Endothelial cell of umbilical vein (primary cell): ENCODE results near the gene AKNAD1. TPM values are rescaled to one million over a fixed set of nuclear protein-coding genes. Genes with fewer than 3 reads are reported as not detected.

ENCODE experiments used
- BruUV-seq: library from RNA; stranded (reverse); fragments of 400-500 nt; replicated peaks from 2 replicates; lab custom pipeline; 2021; lab: Mats Ljungman, UMichigan
- CTCF ChIA-PET: fragments of 300-600, 350-600 bp; sonication (Branson Sonifier 250); formaldehyde crosslinking; loops from one replicate; lab custom pipeline; 2021; ENCODE audit warnings: antibody characterized with exemption, inconsistent platforms; lab: Charles Lee
- POLR2A ChIA-PET: fragments of 300-600, 350-600 bp; sonication (Branson Sonifier 250); formaldehyde crosslinking; loops from one replicate; lab custom pipeline; 2021; ENCODE audit warnings: antibody characterized with exemption, inconsistent platforms; lab: Charles Lee
- DNase-seq: peaks from one replicate; pipeline ENCODE4 v3.0.0-alpha.2; 2011; ENCODE audit warnings: low read depth, low spot score
- FAIRE-seq: peaks from 2 replicates; lab custom pipeline; 2011; peaks lifted over from hg19 to GRCh38; lab: Jason Lieb, UNC
- H2AFZ ChIP-seq: 2 replicates; pipeline ENCODE4 v1.6.0; 2012; ENCODE audit warnings: low read depth, low read length, control low read depth, inconsistent platforms
- H3K27ac ChIP-seq: 2 replicates; pipeline ENCODE4 v1.5.1; 2011; ENCODE audit warnings: low read depth, mild to moderate bottlenecking, control low read depth, low read length, moderate library complexity; ENCODE audit not compliant: insufficient read depth
- H3K27me3 ChIP-seq, 2 experiments: 2 replicates each; pipeline versions ENCODE4 v1.6.0 to v1.6.1; 2011; ENCODE audit warnings: low read length in 2 of 2, mixed read lengths in 1 of 2; ENCODE audit not compliant: control insufficient read depth in 2 of 2, insufficient read depth in 2 of 2
- H3K36me3 ChIP-seq, 2 experiments: 2 replicates in 1 of 2; 3 replicates in 1 of 2; pipeline ENCODE4 v1.5.1; 2011; ENCODE audit warnings: low read length in 2 of 2, mild to moderate bottlenecking in 1 of 2, moderate library complexity in 1 of 2; ENCODE audit not compliant: control insufficient read depth in 2 of 2, insufficient read depth in 2 of 2; ENCODE audit errors: extremely low read depth in 1 of 2
- H3K4me1 ChIP-seq: 3 replicates; pipeline ENCODE4 v1.5.1; 2011; ENCODE audit warnings: mild to moderate bottlenecking, low read length; ENCODE audit not compliant: control insufficient read depth, insufficient read depth; ENCODE audit errors: extremely low read depth
- H3K4me2 ChIP-seq: 2 replicates; pipeline ENCODE4 v1.6.1; 2011; ENCODE audit warnings: low read length, control low read depth, mixed read lengths; ENCODE audit not compliant: insufficient read depth
- H3K4me3 ChIP-seq, 3 experiments: fragments of 200-600 bp in 1 of 3; sonication (generic), shearing (Covaris generic) in 1 of 3; replicated peaks in 1 of 3; 2 replicates each; pipeline ENCODE4 v1.5.1; 2011 to 2016; ENCODE audit warnings: control low read depth in 3 of 3, low read length in 3 of 3, mild to moderate bottlenecking in 2 of 3, inconsistent platforms in 1 of 3, low read depth in 1 of 3, moderate library complexity in 1 of 3; ENCODE audit not compliant: insufficient read depth in 1 of 3
- H3K79me2 ChIP-seq: 2 replicates; pipeline ENCODE4 v1.6.0; 2012; ENCODE audit warnings: low read length, inconsistent platforms; ENCODE audit not compliant: control insufficient read depth, insufficient read depth
- H3K9ac ChIP-seq: replicated peaks from 2 replicates; pipeline ENCODE3; 2011; ENCODE audit warnings: low read length, control low read depth; ENCODE audit not compliant: insufficient read depth; ENCODE audit errors: extremely low read depth
- H3K9me1 ChIP-seq: replicated peaks from 3 replicates; pipeline ENCODE4 v1.6.0; 2011; ENCODE audit warnings: mild to moderate bottlenecking, low read length; ENCODE audit not compliant: control insufficient read depth, insufficient read depth; ENCODE audit errors: extremely low read depth
- H3K9me3 ChIP-seq: replicated peaks from 2 replicates; pipeline ENCODE4 v1.5.1; 2012; ENCODE audit warnings: low read length, inconsistent platforms; ENCODE audit not compliant: control insufficient read depth, insufficient read depth
- H4K20me1 ChIP-seq: replicated peaks from 2 replicates; pipeline ENCODE3; 2011; ENCODE audit warnings: mild to moderate bottlenecking, low read length; ENCODE audit not compliant: control insufficient read depth, insufficient read depth; ENCODE audit errors: extremely low read depth
- CTCF ChIP-seq, 2 donors: IDR thresholded peaks; 1 replicate in 1 of 2; 2 replicates in 1 of 2; pipeline ENCODE4 v1.5.1; 2011; ENCODE audit warnings: low read length in 2 of 2, mild to moderate bottlenecking in 2 of 2, moderate library complexity in 2 of 2, control low read depth in 1 of 2, inconsistent platforms in 1 of 2, low read depth in 1 of 2; ENCODE audit not compliant: insufficient read depth in 1 of 2; ENCODE audit errors: extremely low read depth in 1 of 2
- EZH2 ChIP-seq: IDR thresholded peaks from 2 replicates; pipeline ENCODE4 v1.6.1; 2012; ENCODE audit warnings: borderline replicate concordance, low read depth, mild to moderate bottlenecking, moderate library complexity, low read length, inconsistent platforms; ENCODE audit not compliant: severe bottlenecking
- FOS ChIP-seq: IDR thresholded peaks from 2 replicates; pipeline ENCODE4 v1.6.1; 2011; ENCODE audit warnings: mild to moderate bottlenecking, low read length, moderate library complexity, borderline replicate concordance; ENCODE audit not compliant: insufficient read depth
- GATA2 ChIP-seq: IDR thresholded peaks from 2 replicates; pipeline ENCODE4 v1.7.0; 2011; ENCODE audit warnings: low read depth, mild to moderate bottlenecking, moderate library complexity, mixed read lengths, low read length; ENCODE audit not compliant: insufficient read length, insufficient read depth
- JUN ChIP-seq: IDR thresholded peaks from 2 replicates; pipeline ENCODE4 v1.6.1; 2011; ENCODE audit warnings: borderline replicate concordance, low read depth; ENCODE audit not compliant: insufficient read length, insufficient read depth
- MAX ChIP-seq: IDR thresholded peaks from 2 replicates; pipeline ENCODE4 v1.6.1; 2011; ENCODE audit not compliant: insufficient read depth, insufficient read length
- MYC ChIP-seq: IDR thresholded peaks from one replicate; pipeline ENCODE4 v1.6.1; 2011; ENCODE audit warnings: mild to moderate bottlenecking, low read depth, low read length
- POLR2A ChIP-seq: IDR thresholded peaks from 2 replicates; pipeline ENCODE4 v1.6.1; 2012; ENCODE audit warnings: low read depth, mild to moderate bottlenecking, control low read depth, low read length
- POLR2AphosphoS5 ChIP-seq: IDR thresholded peaks from 2 replicates; pipeline ENCODE4 v1.6.1; 2012; ENCODE audit warnings: low read depth, mild to moderate bottlenecking, control low read depth, low read length, moderate library complexity; ENCODE audit not compliant: insufficient read depth
- dilution Hi-C: fragments of 300-500 bp; cut with MboI; formaldehyde crosslinking; loops from one replicate; pipeline ENCODE4 v1.15.0; 2019; ENCODE audit warnings: low sequenced_read_pairs; ENCODE audit not compliant: extremely low pct_ligation_motif_present
- intact Hi-C: fragments of 100-400 bp; cut with micrococcal nuclease; formaldehyde crosslinking; loops from one replicate; pipeline ENCODE4 v1.10.0; 2022
- polyA plus RNA-seq, 4 experiments: library from polyadenylated mRNA; depleted of rRNA in 3 of 4; stranded (reverse) in 3 of 4; unstranded in 1 of 4; fragments of >200 nt; gene quantifications; 2 replicates each; pipeline versions ENCODE4 v1.2.1 to v1.2.3, GENCODE V29; 2011 to 2012; ENCODE audit warnings: missing spikeins in 1 of 4
- total RNA-seq: library from RNA; stranded (reverse); gene quantifications from 2 replicates; pipeline ENCODE4 v1.2.3, GENCODE V29; 2021

The AKNAD1 gene
- total and polyA plus RNA-seq, 2 donors (not counting 3 experiments of a cell fraction or from before 2014, with no cell fraction given) = not detected

- CTCF ChIA-PET = no interaction called here
- peaks cover 6% of the 10 kb centered on the region for H3K4me1 ChIP-seq
Measured at GRCh38 chr1:108811611-108812010, 45.3 kb downstream of the AKNAD1 start.

More at GRCh38 chr1:108811611-108812010, 45.3 kb downstream of the AKNAD1 start:
- Histone ChIP-seq H3K79me2 (no peaks in the 10 kb centered on the region), H3K4me2 (no peak overlapping the region), H3K27me3 (no peaks in the 10 kb centered on the region), H3K9me3 (no peaks in the 10 kb centered on the region), H3K9me1 (no peaks in the 10 kb centered on the region), H3K9ac (no peak overlapping the region), H3K27ac (no peak overlapping the region), H3K36me3 (peaks cover 0 to 9% of the 10 kb centered on the region in 2 experiments), H2AFZ (no peak overlapping the region), H4K20me1 (no peaks in the 10 kb centered on the region), H3K4me3 (no peak overlapping the region)
- no TSS peak for BruUV-seq
- no peak for DNase-seq
- dilution Hi-C loops (no loop called here), intact Hi-C loops (no loop called here)
- TF ChIP-seq MYC = no peak
- TF ChIP-seq FOS = no peak
- TF ChIP-seq JUN = no peak
- TF ChIP-seq EZH2 = no peak
- no peak for TF ChIP-seq POLR2A
- no peak for TF ChIP-seq MAX
- TF ChIP-seq GATA2 = no peak
- no peak for TF ChIP-seq CTCF (IDR thresholded peaks at IDR 0.05; ENCODE audit: extremely low read depth in 1 of 2, insufficient read depth in 1 of 2, low read depth in 1 of 2, low read length in 2 of 2)
- TF ChIP-seq POLR2AphosphoS5 = no peak
- FAIRE-seq = no peak
- POLR2A ChIA-PET = interaction anchor here (0.8 kb wide), 1 partner anchor 13 kb away, joined by 8 read pairs; no protein-coding TSS in a partner anchor
